Measurements from ENCODE around the gene SPRED2.
A peak's percentile ranks its signal among the peaks of the same experiment; 100 is the strongest.

Gene SPRED2

DNA sequence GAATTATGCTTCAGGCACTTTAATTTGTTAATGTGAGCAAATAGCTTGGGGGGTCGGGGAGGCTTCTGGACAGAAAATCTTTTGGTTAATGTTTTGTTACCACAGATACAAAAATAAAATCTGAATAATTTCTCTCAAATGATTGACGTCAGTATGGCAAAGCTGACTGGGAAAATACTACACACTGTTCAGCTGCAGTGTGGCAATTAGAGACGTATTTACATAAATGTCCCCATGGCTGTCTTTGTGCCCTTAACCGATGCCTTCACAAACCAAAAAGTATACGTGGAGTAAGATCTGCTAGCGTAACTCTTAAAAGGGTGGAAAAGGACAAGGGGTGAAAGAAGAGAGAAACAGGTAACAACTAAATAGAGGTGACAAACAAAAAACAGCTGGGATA lies 121.3 kb downstream of the SPRED2 start:
- DNase-seq (ENCODE audit: low read depth, low spot score): no peak

DNA sequence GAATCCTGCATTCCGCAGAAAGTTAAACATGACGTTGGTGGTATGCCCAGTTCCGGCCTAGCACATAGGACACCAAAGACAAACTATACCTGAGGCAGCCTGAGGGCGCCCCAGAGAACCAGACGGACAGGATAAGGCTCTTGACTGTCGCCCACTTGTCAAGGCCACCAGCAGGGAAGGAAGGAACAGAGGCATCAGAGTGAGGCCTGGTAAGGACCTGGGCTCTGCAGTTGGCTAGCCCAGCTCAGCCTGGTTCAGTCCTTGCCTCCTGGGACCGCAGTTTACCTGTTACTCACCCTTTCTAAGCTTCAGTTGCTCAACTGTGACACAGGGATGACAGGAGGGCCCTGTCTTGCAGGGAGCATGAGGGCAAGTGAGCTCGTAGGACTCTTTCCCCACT lies 122.7 kb downstream of the SPRED2 start:
- DNase-seq (ENCODE audit: low read depth, low spot score): no peak

DNA sequence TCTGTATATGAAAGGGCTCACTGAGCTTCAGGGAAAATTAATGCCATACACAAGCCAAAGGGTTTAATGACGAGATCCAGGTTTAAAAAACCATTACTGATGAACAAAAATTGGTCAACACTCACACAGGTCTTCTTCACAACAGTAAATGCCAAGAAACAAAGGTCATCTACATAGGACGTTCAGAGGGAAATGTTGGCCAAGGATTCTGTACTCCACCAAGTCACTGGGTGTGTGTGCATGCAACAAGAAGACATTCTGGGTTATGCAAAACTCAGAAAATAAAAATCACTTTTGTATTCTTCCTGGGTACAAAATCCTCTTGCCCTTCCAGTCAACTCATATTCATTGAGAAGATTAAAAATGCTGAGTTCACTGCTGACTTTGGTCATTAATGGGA lies 126.5 kb downstream of the SPRED2 start:
- no peak for DNase-seq (ENCODE audit: low read depth, low spot score)

DNA sequence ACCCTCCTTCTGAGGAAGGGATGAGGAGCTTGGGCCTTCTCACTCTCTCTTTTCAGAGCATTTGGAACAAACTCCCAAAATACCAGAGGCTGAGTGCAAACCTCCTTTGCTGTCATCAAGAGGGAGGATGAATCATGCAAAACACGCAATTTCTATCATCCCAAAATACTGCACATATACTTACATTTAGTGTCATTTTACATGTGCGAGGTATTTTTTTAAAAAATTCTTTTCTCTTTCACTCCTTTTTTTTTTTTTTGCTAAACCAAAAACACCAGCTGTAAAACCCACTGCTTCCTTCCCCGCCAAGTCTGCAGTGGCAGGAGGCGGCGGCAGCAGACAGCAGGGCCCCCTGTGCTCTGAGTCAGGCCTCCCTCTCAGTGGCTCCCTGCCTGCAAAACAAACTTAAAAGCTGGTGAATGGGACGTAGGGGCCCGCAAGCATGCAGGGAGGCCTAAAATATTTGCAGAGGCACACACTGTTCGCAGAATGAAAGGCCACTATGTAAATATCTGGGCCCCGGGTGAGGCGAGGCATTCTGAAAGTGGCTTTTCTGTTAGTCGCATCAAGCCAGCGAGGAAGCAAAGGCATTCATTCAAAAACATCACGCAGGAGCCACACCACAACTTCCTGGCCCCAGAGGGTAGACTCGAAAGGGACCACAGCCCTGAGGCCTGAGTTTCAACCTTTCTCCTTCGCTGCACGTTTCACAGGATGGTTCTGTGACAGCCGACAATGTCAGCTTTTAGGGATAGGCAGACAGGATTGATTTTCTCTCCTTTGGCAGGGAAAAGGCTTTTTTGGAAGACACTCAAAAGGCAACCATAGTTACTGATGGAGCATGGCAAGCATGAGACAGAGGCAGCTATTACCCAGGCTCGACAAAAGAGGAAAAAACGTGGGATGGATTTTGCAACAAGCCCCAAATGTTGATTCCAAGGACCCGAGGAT lies 131.4 kb downstream of the SPRED2 start:
- DNase-seq (ENCODE audit: low read depth, low spot score): peak; percentile 81

DNA sequence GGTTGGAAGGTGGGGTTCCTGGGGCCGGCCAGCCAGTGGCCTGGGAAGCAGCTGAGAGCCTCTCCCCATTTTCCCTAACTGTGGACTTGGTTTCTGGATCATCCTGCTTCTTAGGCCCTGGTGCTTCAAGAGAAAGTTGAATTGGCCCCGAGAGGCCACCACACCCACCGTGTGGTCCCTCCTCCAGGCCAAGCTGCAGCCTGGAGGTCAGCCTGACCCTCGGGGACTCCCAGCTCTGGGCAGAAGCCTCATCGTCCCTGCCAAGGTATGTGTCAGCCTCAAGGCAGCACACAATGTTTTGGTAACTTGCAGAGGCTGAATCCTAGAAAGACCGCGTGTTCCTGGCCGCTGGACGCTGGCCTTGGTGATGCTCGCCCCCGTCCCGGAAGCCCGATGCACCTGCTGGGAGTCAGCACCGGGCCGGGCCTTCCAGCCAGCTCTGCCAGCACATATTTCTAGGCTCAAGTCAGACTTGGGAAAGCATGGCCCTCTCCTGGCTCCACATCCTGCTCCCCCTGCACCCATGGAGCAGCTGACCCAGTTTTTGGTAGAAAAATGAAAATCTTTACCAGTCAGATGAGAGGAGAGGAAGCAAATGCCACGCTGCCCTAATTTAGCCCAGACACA lies 132.2 kb downstream of the SPRED2 start:
- DNase-seq (ENCODE audit: low read depth, low spot score): no peak

DNA sequence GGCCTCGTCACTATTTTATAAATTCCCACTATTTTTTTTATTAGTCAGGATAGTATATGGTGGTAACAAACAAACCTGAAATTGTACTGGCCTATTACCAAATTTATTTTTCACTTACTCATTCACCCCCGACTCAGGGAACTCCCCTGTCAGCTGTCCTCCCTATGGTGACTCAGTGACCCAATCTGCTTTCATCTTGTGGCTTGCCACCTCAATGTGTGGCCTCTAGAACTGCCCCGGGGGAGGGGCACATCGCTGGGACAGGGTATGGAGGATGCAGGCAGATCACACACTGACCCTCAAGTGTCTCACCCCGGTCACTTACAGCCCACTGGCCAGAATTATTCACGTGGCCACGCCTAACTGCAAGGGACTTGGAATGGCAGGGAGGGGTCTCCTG lies 133.2 kb downstream of the SPRED2 start:
- DNase-seq (ENCODE audit: low read depth, low spot score): no peak

DNA sequence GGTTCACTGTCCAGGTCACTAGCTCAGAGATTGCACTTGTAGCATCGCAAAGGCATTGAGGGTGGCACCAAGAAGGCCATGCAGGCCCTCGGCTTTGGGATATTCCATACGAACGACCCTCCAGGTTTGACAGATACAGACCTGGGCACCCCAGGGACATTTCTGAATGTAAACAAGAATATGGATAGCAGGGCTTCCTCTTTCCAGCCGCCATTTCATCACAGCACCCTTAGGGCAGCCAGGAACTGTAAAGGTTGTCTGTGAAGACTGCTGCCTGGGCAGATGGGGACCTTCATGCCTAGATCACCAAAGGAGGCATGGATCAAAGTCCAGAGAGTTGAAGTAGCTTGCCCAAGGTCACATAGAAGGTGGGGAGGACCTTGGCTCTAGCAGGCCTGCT lies 134.3 kb downstream of the SPRED2 start:
- DNase-seq (ENCODE audit: low read depth, low spot score): no peak

DNA sequence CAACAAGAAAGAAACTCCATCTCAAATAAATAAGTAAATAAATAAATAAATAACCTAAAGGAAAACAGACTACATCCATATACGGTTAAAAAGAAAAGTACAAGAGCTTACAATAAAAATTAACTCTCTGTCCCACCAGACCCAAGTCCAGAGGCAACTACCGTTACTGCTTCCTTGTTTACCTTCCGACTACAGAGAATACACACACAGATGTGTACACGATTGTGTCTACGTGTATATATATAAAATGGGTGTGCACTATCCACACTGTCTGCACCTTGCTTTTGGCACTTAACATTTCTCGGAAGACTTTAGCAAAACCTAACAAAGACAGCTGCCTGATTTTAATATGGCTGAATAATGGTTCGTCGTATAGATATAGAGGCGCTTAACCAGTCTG lies 134.9 kb downstream of the SPRED2 start:
- no peak for DNase-seq (ENCODE audit: low read depth, low spot score)

DNA sequence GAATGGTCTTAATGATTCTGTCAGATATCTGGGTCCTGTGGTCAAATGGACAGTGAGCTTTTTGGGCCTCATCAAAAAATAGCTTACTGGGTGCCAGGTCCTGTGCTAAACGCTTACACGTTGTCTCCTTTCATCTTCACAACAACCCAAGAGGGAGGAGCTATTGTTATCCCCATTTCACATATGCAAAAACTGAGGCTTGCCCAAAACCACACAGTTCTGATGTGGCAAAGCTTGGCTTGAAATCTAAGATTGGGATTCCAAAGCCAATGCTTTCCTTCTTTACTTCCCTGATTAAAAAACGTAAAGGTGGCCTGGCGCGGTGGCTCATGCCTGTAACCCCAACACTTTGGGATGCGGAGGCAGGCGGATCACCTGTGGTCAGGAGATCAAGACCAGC lies 135.4 kb downstream of the SPRED2 start:
- no peak for DNase-seq (ENCODE audit: low read depth, low spot score)

DNA sequence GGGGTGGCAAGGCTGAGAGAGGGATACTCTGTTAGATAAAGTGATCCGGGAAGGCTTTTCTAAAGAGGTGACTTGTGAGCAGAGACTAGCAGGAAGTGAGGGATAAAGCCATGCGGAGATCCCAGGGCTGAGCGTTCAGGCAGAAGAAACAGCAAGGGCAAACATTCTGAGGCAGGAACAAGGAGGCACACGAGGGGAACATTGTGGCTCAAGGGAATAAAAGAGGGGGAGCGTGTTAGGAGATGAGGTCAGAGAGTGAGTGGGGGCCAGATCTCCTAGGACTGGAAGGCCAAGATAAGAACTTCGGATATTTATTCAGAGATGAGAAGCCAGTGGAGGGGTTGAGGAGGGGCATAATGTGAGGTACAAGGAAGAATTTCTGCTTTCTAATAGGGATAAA lies 137.7 kb downstream of the SPRED2 start:
- DNase-seq (ENCODE audit: low read depth, low spot score): no peak

DNA sequence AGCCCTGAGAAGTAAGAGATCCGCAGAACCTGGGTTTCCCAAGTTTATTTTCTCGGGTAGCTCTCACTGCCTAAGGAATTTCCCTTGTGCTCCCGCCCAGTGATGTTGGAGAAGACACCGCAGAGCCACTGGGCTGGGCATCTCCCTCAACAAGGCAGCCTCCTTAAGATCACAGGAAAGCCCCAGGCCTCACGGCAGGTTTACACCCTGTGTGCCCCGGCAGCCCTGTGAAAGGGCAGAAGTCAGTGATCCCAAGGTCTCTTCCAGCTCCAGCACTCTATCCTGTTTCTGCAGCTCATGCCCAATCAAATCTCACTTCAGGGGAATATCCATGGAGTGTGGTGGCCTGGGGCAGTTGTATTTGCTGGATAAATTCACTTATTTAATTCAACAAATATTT lies 138.3 kb downstream of the SPRED2 start:
- DNase-seq (ENCODE audit: low read depth, low spot score): no peak

DNA sequence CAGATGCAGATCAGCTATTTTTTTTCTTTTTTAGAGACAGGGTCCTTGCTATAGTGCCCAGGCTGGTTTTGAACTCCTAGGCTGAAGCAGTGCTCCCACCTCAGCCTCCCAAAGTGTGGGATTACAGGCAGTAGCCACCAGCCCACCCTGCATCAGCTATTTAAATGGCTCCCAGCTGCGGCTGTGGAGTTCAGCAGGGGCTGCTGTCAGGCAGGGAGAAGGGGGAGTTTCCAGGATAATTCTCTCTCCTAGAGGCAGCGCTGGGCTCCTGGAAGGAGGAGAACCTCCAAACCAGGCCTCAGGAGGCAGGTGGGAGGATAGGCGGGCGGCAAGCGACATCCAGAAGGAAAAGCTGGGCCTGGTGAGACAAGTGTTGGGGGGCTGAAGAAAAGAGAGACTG lies 139.0 kb downstream of the SPRED2 start:
- no peak for DNase-seq (ENCODE audit: low read depth, low spot score)

DNA sequence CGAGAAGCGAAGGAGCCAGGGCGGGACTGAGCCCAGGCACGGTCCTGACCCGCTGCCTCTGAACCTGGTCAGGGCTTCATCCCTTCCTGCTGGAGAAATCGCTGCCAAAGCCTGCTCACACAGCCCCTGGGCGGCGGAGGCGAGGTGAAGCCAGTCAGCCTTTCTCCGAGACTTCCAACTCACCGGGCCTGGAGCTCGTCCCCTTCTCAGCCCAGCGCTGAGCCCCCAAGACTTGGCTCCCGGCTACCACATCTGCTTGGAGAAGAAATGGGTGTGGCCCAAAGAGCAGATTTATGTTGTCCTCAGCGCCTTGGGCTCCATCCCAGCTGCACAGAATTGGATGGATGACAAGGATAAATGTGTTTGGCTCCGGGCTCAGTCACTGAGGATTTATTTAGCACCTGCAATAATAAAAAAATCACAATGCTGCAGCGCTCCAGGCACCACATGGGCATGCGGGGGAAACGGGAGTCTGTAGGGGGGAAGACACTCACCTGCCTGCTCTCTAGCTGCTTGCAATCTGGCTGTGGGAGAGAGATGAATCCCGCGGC lies 139.9 kb downstream of the SPRED2 start:
- no peak for DNase-seq (ENCODE audit: low read depth, low spot score)

DNA sequence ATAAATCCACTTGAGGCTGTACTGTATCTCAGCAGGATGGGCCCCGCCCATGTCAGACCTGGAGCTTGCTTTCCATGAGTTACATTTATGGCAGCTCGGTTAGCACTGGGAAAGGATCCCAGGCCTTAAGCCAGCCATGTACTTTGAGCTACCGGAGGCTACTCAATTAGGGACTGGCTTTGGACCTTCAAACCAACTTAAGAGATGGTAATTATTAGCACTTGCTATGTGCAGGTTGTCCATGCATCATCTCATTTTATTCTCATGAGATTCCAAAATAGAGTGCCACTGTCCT lies 140.3 kb downstream of the SPRED2 start:
- DNase-seq (ENCODE audit: low read depth, low spot score): no peak

DNA sequence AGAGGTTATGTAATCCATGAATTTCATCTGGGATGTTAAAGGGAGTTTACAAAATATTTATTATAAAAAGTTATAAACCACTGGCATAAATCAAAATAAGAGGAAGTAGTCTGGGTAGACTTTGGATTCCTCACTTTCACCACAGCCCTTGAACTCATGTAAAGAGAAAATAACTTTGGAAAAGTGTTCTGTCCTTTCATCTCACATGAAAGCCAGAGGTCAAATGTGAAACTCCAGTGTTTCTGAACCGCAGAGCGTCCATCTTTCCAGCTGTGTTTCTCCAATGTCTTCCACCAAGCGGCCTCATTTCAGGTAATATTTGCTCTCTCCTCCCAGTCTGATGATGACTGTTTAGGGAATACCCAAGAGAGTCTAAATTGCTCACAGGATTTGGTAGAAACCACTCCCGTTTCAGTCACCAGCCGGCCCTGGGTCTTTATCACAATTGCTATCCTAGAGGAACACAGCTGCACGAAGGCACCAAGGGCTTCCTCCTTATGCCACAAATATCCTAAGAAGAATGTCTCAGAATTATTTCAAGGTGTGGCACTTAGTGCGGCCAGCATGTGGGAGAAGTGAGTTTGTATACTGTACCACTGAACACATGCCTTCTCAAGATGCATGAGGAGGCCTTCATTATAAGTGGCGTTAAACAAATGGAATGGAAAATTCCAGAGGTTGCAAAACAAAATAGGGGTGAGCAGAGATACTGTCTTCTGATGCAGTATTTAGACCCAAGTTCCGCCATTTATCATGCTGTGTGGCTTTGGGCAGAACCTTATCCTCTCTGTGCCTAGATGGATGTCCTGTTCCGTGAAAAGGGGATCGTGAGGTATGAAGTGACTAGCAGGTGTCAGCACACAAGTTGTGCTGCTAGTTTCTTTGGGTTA lies 140.9 kb downstream of the SPRED2 start:
- DNase-seq (ENCODE audit: low read depth, low spot score): no peak

DNA sequence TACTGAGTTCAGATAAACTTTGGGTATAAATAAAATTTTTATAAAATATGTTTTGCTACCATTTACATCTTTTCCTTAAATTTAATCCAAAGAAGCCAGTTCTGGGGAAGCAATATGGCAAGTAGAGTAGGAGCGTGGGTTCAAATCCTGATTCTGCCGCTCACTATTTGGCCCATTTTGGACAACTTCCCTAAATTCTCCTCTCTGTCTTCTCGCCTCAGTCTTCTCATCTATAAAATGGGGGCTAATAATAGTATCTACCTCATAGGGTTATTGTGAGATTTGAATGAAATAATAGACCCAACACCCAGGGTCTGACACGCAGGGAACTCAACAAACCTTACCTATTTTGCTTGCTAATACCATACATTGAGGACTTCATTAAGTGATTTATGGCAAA lies 145.0 kb downstream of the SPRED2 start:
- DNase-seq (ENCODE audit: low read depth, low spot score): no peak

DNA sequence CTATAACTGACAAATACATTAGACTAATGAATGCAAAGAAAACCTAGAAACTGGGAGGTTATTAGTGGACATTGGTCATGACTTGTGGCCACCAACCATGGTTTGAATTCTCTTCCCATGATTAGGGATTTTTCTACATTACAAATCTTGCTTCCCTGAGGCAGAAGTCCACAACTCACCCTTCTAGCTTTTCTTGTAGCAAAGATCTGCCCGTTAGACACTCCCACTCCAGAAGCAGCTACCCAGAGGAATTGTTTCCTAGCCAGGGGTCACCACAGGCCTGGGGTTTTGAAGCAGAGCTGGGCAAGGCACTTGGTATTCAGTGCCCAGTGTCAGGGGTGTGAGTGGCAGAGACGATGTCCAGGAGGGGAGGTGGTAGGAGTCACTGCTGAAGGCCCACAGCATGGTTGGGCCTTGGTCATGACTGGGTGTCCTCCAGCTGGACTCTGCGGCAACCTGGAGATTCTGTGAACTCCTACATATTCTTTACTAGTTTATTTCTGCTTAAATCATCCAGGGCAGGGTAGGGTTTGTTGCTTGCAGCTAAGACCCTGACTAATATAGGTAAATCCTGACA lies 149.8 kb downstream of the SPRED2 start:
- no peak for DNase-seq (ENCODE audit: low read depth, low spot score)

DNA sequence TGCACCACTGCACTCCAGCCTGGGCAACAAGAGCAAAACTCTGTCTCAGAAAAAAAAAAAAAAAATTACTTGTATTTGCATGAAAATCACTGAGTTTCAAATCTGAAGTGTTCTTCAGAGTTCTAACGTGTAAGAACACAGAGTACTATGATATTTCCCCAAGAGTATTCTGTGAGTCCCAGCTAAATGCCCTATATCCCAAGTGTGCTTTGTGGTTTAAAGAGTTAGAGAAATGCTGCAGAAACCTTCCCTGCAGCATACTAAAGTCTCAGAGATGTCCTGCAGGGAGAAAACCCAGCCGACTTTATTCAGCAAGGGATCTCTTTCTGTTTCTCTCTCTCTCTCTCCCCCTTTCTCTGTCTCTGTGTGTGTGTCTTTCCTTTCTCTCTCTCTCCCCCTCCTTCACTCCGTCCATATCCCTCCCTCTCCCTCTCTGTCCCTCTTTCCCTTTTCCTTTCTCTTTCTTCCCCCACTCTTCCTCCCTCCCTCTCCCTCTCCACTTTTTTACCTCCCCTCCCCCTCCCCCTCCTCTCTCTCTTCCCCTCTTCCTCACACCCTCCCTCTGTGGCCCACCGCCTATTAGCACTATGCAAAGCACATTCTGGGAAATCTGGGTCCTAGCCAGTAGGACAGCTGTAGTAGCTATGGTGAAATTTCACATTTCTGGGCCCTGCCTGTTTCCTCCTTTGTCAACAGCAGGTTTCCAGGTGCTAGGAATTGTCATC lies 150.6 kb downstream of the SPRED2 start:
- no peak for DNase-seq (ENCODE audit: low read depth, low spot score)

DNA sequence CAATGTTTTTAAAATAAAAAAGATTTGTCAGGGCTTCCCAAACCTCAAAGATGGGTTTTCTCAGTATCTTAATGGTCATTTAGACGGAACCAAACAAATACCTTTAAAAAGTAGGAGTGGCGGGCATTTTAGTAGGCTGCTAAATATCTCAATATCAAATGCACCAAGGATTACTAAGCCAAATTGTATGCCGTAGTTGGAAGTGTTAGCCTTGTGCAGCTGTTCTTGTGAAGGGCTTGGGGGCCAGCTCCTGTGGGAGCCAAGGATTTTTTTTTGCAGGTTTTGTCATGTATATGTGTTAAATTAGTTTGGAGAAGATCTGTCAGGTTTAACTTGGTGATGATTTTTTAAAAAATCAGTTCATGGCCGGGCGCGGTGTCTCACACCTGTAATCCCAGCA lies 152.6 kb downstream of the SPRED2 start:
- no peak for DNase-seq (ENCODE audit: low read depth, low spot score)

DNA sequence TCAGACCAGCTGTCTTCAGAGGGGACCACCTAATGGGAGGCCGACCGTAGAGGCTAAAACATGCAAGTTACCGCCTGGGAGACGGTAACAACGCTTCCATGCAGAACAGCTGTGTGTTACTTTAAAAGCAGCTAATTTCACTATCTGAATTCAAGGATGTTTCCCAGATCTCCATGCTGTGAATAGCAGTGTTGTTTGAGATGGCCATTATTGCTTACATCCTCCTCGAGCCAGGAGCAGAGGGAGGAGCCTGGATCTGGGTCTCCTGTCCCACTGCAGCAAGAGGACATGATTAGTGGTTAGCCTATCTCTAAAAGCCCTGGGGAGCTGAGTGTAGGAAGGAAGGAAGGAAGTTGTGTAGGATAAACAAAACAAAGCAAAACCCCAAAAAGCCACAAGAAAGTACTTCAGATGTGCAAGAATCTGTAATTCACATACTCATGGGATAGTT lies 153.8 kb downstream of the SPRED2 start:
- DNase-seq (ENCODE audit: low read depth, low spot score): no peak

Data from brain pericyte (primary cell).